ENCODE results near the gene REM2.

The REM2 gene

GRCh38 chr14:22872833-22873520 lies 10.0 kb upstream of the REM2 start:
- no peak for FAIRE-seq

GRCh38 chr14:22875003-22875747 lies 7.8 kb upstream of the REM2 start:
- FAIRE-seq, result no peak
- DNase-seq (ENCODE audit: low spot score), result no peak

More at GRCh38 chr14:22872833-22873520, 10.0 kb upstream of the REM2 start:
- DNase-seq (ENCODE audit: low spot score), result no peak

GRCh38 chr14:22875748-22876319 lies 7.2 kb upstream of the REM2 start:
- DNase-seq (ENCODE audit: low spot score) (no peak), FAIRE-seq (no peak)

GRCh38 chr14:22877000-22877501 lies 6.0 kb upstream of the REM2 start:
- DNase-seq (ENCODE audit: low spot score), result no peak
- no peak for FAIRE-seq

GRCh38 chr14:22878271-22879246 lies 4.5 kb upstream of the REM2 start:
- FAIRE-seq (no peak), DNase-seq (ENCODE audit: low spot score) (no peak)

- DNase-seq (ENCODE audit: low spot score) (no peak), FAIRE-seq (no peak)
Measured at GRCh38 chr14:22882064-22882463, 958 bp upstream of the REM2 start.

- no peak for FAIRE-seq
- DNase-seq (ENCODE audit: low spot score), result no peak
Measured at GRCh38 chr14:22882529-22883172, 371 bp upstream of the REM2 start.

- no peak for DNase-seq (ENCODE audit: low spot score)
- FAIRE-seq, result no peak
Measured at GRCh38 chr14:22884076-22884737, 1.2 kb downstream of the REM2 start.

GRCh38 chr14:22884738-22885523 lies 1.9 kb downstream of the REM2 start:
- FAIRE-seq, result no peak
- no peak for DNase-seq (ENCODE audit: low spot score)

- DNase-seq (ENCODE audit: low spot score), result no peak
- FAIRE-seq, result no peak
Measured at GRCh38 chr14:22885975-22886374, 3.0 kb downstream of the REM2 start.

GRCh38 chr14:22886500-22887259 lies 3.7 kb downstream of the REM2 start:
- FAIRE-seq, result no peak
- DNase-seq (ENCODE audit: low spot score), result peak; percentile 31

- peak; percentile 55 for FAIRE-seq
- DNase-seq (ENCODE audit: low spot score), result peak; percentile 81
Measured at GRCh38 chr14:22887260-22887989, 4.4 kb downstream of the REM2 start.

- FAIRE-seq (no peak), DNase-seq (ENCODE audit: low spot score) (no peak)
Measured at GRCh38 chr14:22887990-22888378, 5.0 kb downstream of the REM2 start.

GRCh38 chr14:22888662-22889061 lies 5.6 kb downstream of the REM2 start:
- no peak for DNase-seq (ENCODE audit: low spot score)
- FAIRE-seq, result no peak

- DNase-seq (ENCODE audit: low spot score) (no peak), FAIRE-seq (no peak)
Measured at GRCh38 chr14:22890416-22890815, 7.4 kb downstream of the REM2 start.

GRCh38 chr14:22892488-22892887 lies 9.5 kb downstream of the REM2 start:
- DNase-seq (ENCODE audit: low spot score), result no peak
- no peak for FAIRE-seq

GRCh38 chr14:22893706-22894105 lies 10.7 kb downstream of the REM2 start:
- no peak for FAIRE-seq

GRCh38 chr14:22895402-22895801 lies 12.4 kb downstream of the REM2 start:
- no peak for FAIRE-seq
- DNase-seq (ENCODE audit: low spot score), result no peak

More at GRCh38 chr14:22893706-22894105, 10.7 kb downstream of the REM2 start:
- no peak for DNase-seq (ENCODE audit: low spot score)
